Prostate gland (tissue), 2 donors: ENCODE measurements around the gene STAG1. TPM values are rescaled to one million over a fixed set of nuclear protein-coding genes. Genes with fewer than 3 reads are reported as not detected.

ENCODE experiments used
- DNase-seq: peaks from one replicate; pipeline ENCODE4 v3.0.0-alpha.2; 2019; ENCODE audit warnings: low spot score
- H3K27ac ChIP-seq, 2 donors: fragments of 200-600 bp; sonication (generic); 2 replicates each; pipeline ENCODE4 v1.5.1; 2017 to 2019
- H3K27me3 ChIP-seq: fragments of 200-600 bp; sonication (generic); replicated peaks from 2 replicates; pipeline ENCODE4 v1.5.1; 2019; ENCODE audit not compliant: insufficient read depth
- H3K36me3 ChIP-seq, 2 donors: fragments of 200-600 bp; sonication (generic); 1 replicate in 1 of 2; 2 replicates in 1 of 2; pipeline versions ENCODE4 v1.5.1 to v1.8.1; 2017 to 2019
- H3K4me1 ChIP-seq: fragments of 200-600 bp; sonication (generic); replicated peaks from 2 replicates; pipeline ENCODE4 v1.5.1; 2019
- H3K4me3 ChIP-seq, 2 donors: fragments of 200-600 bp; sonication (generic); 2 replicates each; pipeline ENCODE4 v1.5.1; 2017 to 2019
- H3K9me3 ChIP-seq: fragments of 200-600 bp; sonication (generic); 2 replicates; pipeline ENCODE4 v1.5.1; 2017
- CTCF ChIP-seq, 4 experiments: fragments of 200-600 bp in 2 of 4; fragments of 450-650 bp in 2 of 4; sonication (generic) in 2 of 4; IDR thresholded peaks; 1 replicate in 3 of 4; 2 replicates in 1 of 4; pipeline ENCODE4 v1.5.1; 2016 to 2019; ENCODE audit warnings: antibody characterized with exemption in 4 of 4, mild to moderate bottlenecking in 2 of 4, moderate library complexity in 2 of 4
- POLR2A ChIP-seq: fragments of 450-650 bp; IDR thresholded peaks from one replicate; pipeline ENCODE4 v1.6.1; 2016; ENCODE audit warnings: antibody characterized with exemption, mild to moderate bottlenecking
- POLR2AphosphoS5 ChIP-seq: sonication (generic); formaldehyde crosslinking; IDR thresholded peaks from one replicate; pipeline ENCODE4 v1.6.1; 2017; ENCODE audit warnings: antibody characterized with exemption
- WGBS: methylation state at CpG from one replicate; pipeline ENCODE4 v1.1.5; 2018; 5-methylcytosine and 5-hydroxymethylcytosine counted together
- intact Hi-C: fragments of 100-400 bp; cut with DNase I; formaldehyde crosslinking; loops from one replicate; pipeline ENCODE4 v1.14.2; 2022
- small RNA-seq, 2 donors: library from RNA; depleted of rRNA; stranded (forward); fragments of <200 nt; gene quantifications; one replicate each; pipeline ENCODE3, GENCODE V24; 2016
- total RNA-seq, 2 donors: library from RNA; depleted of rRNA; stranded (reverse); fragments of >200 nt; gene quantifications; one replicate each; pipeline ENCODE4 v1.1.0, GENCODE V29; 2016

STAG1 gene
- total RNA-seq, 2 donors from 2014 or later: 21.9 to 34.1 TPM

- intact Hi-C loops: no loop called here
- Histone ChIP-seq H3K36me3 (no peaks in the 10 kb centered on the region), H3K9me3 (no peaks in the 10 kb centered on the region), H3K27ac (no peak overlapping the region), H3K27me3 (no peaks in the 10 kb centered on the region), H3K4me3 (no peak overlapping the region), H3K4me1 (no peaks in the 10 kb centered on the region)
- DNase-seq: no peak
- 100% methylated on average over 1 of the region's 1 CpG for WGBS
- no peak for TF ChIP-seq CTCF (IDR thresholded peaks at IDR 0.05)
- no peak for TF ChIP-seq POLR2AphosphoS5
- TF ChIP-seq POLR2A: no peak
Measured at GRCh38 chr3:136294176-136294575, 458.0 kb downstream of the STAG1 start.

GRCh38 chr3:136293279-136293678 lies 458.9 kb downstream of the STAG1 start:
- Histone ChIP-seq H3K4me1 (no peaks in the 10 kb centered on the region), H3K9me3 (no peaks in the 10 kb centered on the region), H3K27ac (no peak overlapping the region), H3K36me3 (no peaks in the 10 kb centered on the region), H3K4me3 (no peak overlapping the region), H3K27me3 (no peaks in the 10 kb centered on the region)
- TF ChIP-seq POLR2AphosphoS5 (no peak), CTCF (IDR thresholded peaks at IDR 0.05) (no peak), POLR2A (no peak)
- intact Hi-C loops: no loop called here
- WGBS: 89% methylated on average over 2 of the region's 2 CpGs
- no peak for DNase-seq

- TF ChIP-seq CTCF (IDR thresholded peaks at IDR 0.05) (no peak), POLR2A (no peak), POLR2AphosphoS5 (no peak)
- Histone ChIP-seq H3K9me3 (no peaks in the 10 kb centered on the region), H3K27me3 (no peaks in the 10 kb centered on the region), H3K4me1 (no peaks in the 10 kb centered on the region), H3K36me3 (no peaks in the 10 kb centered on the region), H3K27ac (no peak overlapping the region), H3K4me3 (no peak overlapping the region)
- 96% methylated on average over 1 of the region's 1 CpG for WGBS
- intact Hi-C loops: no loop called here
- no peak for DNase-seq
Measured at GRCh38 chr3:136292500-136292899, 459.7 kb downstream of the STAG1 start.

GRCh38 chr3:136291302-136291701 lies 460.9 kb downstream of the STAG1 start:
- H3K27me3 ChIP-seq: no peaks in the 10 kb centered on the region
- WGBS: 95% methylated on average over 5 of the region's 5 CpGs
- H3K4me1 ChIP-seq: no peaks in the 10 kb centered on the region
- no peaks in the 10 kb centered on the region for H3K36me3 ChIP-seq
- H3K9me3 ChIP-seq: no peaks in the 10 kb centered on the region
- intact Hi-C loops: no loop called here
- H3K27ac ChIP-seq: no peak overlapping the region
- no peak for DNase-seq
- TF ChIP-seq POLR2AphosphoS5 (no peak), CTCF (IDR thresholded peaks at IDR 0.05) (no peak), POLR2A (no peak)
- H3K4me3 ChIP-seq: no peak overlapping the region

Small RNA genes lying within 50 kb of the gene (small RNA-seq; reads per million reads assigned to genes)
- gene RNU6-1284P: 0 reads per million in 2 donors
- 0 reads per million in 2 donors for gene RNU6-789P

Other genes starting within 250 kb of the STAG1 start
- 10 to 100 TPM in 1 of 2 donors, 1 to 10 TPM in 1; 2.9 to 17.4 TPM for gene SLC35G2, start 66.7 kb upstream of the STAG1 start, total RNA-seq
- 10 to 100 TPM; 23.3 to 35.6 TPM for gene NCK1, start 109.8 kb upstream of the STAG1 start, total RNA-seq
- gene IL20RB, start 205.6 kb upstream of the STAG1 start, total RNA-seq: 1 to 10 TPM in 1 of 2 donors, under 1 TPM in 1; 0.14 to 2.5 TPM